Adrenal gland (tissue), 5 donors: ENCODE results near the gene CAVIN1.

Experiments used
- CTCF ChIP-seq, 6 experiments: fragments of 450-650 bp in 4 of 6; fragments of 200-600 bp in 2 of 6; sonication (generic) in 1 of 6; IDR thresholded peaks; 1 replicate in 5 of 6; 2 replicates in 1 of 6; pipeline versions ENCODE4 v1.5.1 to v1.8.0; 2016 to 2021; ENCODE audit warnings: antibody characterized with exemption in 6 of 6, mild to moderate bottlenecking in 2 of 6, moderate library complexity in 1 of 6
- POLR2A ChIP-seq, 2 donors: fragments of 450-650 bp; IDR thresholded peaks; one replicate each; pipeline ENCODE4 v1.6.1; 2017; ENCODE audit warnings: antibody characterized with exemption in 2 of 2, mild to moderate bottlenecking in 2 of 2, moderate library complexity in 1 of 2
- donor health status: DM: no; HTN: no; CAD: no.

GRCh38 chr17:42459256-42459800, 36.3 kb upstream of the CAVIN1 start:
- TF ChIP-seq CTCF (IDR thresholded peaks at IDR 0.05) (peak in 3 of 6 experiments; percentile 11 to 18 (median 18)), POLR2A (IDR thresholded peaks at IDR 0.05) (no peak)
